Measurements from ENCODE around the gene IL1RAPL1. TPM values are rescaled to one million over a fixed set of nuclear protein-coding genes. Genes with fewer than 3 reads are reported as not detected.
A peak's percentile ranks its signal among the peaks of the same experiment; 100 is the strongest.

IL1RAPL1 gene
- total and polyA plus RNA-seq, 2 donors (not counting 3 experiments of a cell fraction or from before 2014, with no cell fraction given), result 0.79 to 1.3 TPM

GRCh38 chrX:28802625-28803024 is 215.4 kb downstream of the IL1RAPL1 start:
- ChIA-PET CTCF (no interaction called here), POLR2A (no interaction called here)
- intact Hi-C loops (cut with micrococcal nuclease) (loop anchor here (5.0 kb wide), 1 partner anchor 215 kb away; the partner anchor contains the start of gene IL1RAPL1), dilution Hi-C loops (cut with MboI; ENCODE audit: extremely low pct_ligation_motif_present, low sequenced_read_pairs) (no loop called here)
- no peaks in the 10 kb centered on the region for H3K36me3 ChIP-seq (ENCODE audit: control insufficient read depth in 2 of 2, extremely low read depth in 1 of 2, insufficient read depth in 2 of 2, low read length in 2 of 2)
- H3K9ac ChIP-seq (replicated peaks; ENCODE audit: extremely low read depth, insufficient read depth, low read length), result no peak overlapping the region
- peak; percentile 63 for FAIRE-seq
- H3K4me3 ChIP-seq (replicated peaks in 1 of 3; ENCODE audit: insufficient read depth in 1 of 3, low read depth in 1 of 3, low read length in 3 of 3), result no peak overlapping the region
- H3K79me2 ChIP-seq (ENCODE audit: control insufficient read depth, insufficient read depth, low read length), result no peaks in the 10 kb centered on the region
- no peaks in the 10 kb centered on the region for H3K27me3 ChIP-seq (ENCODE audit: control insufficient read depth in 2 of 2, insufficient read depth in 2 of 2, low read length in 2 of 2)
- no peaks in the 10 kb centered on the region for H3K9me3 ChIP-seq (replicated peaks; ENCODE audit: control insufficient read depth, insufficient read depth, low read length)
- DNase-seq (ENCODE audit: low read depth, low spot score), result peak; percentile 1
- no peaks in the 10 kb centered on the region for H3K9me1 ChIP-seq (replicated peaks; ENCODE audit: control insufficient read depth, extremely low read depth, insufficient read depth, low read length)
- no peak overlapping the region for H2AFZ ChIP-seq (ENCODE audit: low read depth, low read length)
- TF ChIP-seq CTCF (IDR thresholded peaks at IDR 0.05; ENCODE audit: extremely low read depth in 1 of 2, insufficient read depth in 1 of 2, low read depth in 1 of 2, low read length in 2 of 2) (no peak), POLR2A (IDR thresholded peaks at IDR 0.05; ENCODE audit: low read depth, low read length) (no peak), EZH2 (IDR thresholded peaks at IDR 0.05; ENCODE audit: borderline replicate concordance, low read depth, low read length, severe bottlenecking) (no peak), JUN (IDR thresholded peaks at IDR 0.05; ENCODE audit: borderline replicate concordance, insufficient read depth, insufficient read length, low read depth) (no peak), MAX (IDR thresholded peaks at IDR 0.05; ENCODE audit: insufficient read depth, insufficient read length) (no peak), GATA2 (IDR thresholded peaks at IDR 0.05; ENCODE audit: insufficient read depth, insufficient read length, low read depth, low read length) (no peak), POLR2AphosphoS5 (IDR thresholded peaks at IDR 0.05; ENCODE audit: insufficient read depth, low read depth, low read length) (no peak), FOS (IDR thresholded peaks at IDR 0.05; ENCODE audit: borderline replicate concordance, insufficient read depth, low read length) (no peak), MYC (IDR thresholded peaks at IDR 0.05; ENCODE audit: low read depth, low read length) (no peak)
- BruUV-seq (replicated peaks), result no TSS peak
- H4K20me1 ChIP-seq (replicated peaks; ENCODE audit: control insufficient read depth, extremely low read depth, insufficient read depth, low read length), result no peaks in the 10 kb centered on the region
- H3K4me1 ChIP-seq (ENCODE audit: control insufficient read depth, extremely low read depth, insufficient read depth, low read length), result no peaks in the 10 kb centered on the region
- H3K4me2 ChIP-seq (ENCODE audit: insufficient read depth, low read length), result no peak overlapping the region
- H3K27ac ChIP-seq (ENCODE audit: insufficient read depth, low read depth, low read length), result no peak overlapping the region

Data from endothelial cell of umbilical vein (primary cell).